H1 (cell line): Measurements from ENCODE around the gene TSPAN8.

Experiments used
- ATF3 ChIP-seq: IDR thresholded peaks from 2 replicates; pipeline ENCODE4 v1.6.1; 2011; ENCODE audit warnings: low read depth, mild to moderate bottlenecking, low read length; ENCODE audit not compliant: insufficient read depth
- CREB1 ChIP-seq: IDR thresholded peaks from 2 replicates; pipeline ENCODE4 v1.6.1; 2012; ENCODE audit warnings: inconsistent platforms
- CTCF ChIP-seq, 3 experiments: IDR thresholded peaks; 1 replicate in 2 of 3; 2 replicates in 1 of 3; pipeline versions ENCODE4 v1.5.1 to v1.6.1; 2011; ENCODE audit warnings: low read length in 3 of 3, mild to moderate bottlenecking in 3 of 3, inconsistent platforms in 2 of 3, low read depth in 1 of 3, moderate library complexity in 1 of 3; ENCODE audit not compliant: insufficient read depth in 1 of 3; ENCODE audit errors: control extremely low read depth in 1 of 3
- EP300 ChIP-seq, 2 experiments: IDR thresholded peaks; 1 replicate in 1 of 2; 2 replicates in 1 of 2; pipeline ENCODE4 v1.6.1; 2011 to 2012; ENCODE audit warnings: low read depth in 2 of 2, low read length in 2 of 2, mild to moderate bottlenecking in 2 of 2, borderline replicate concordance in 1 of 2, inconsistent platforms in 1 of 2, moderate library complexity in 1 of 2
- FOSL1 ChIP-seq: IDR thresholded peaks from 2 replicates; pipeline ENCODE4 v1.6.1; 2011; ENCODE audit warnings: mild to moderate bottlenecking, low read depth, low read length, moderate library complexity; ENCODE audit not compliant: insufficient read depth
- HDAC6 ChIP-seq: IDR thresholded peaks from one replicate; pipeline ENCODE4 v1.7.1; 2012; ENCODE audit warnings: low read depth, mild to moderate bottlenecking, inconsistent platforms, low read length, moderate library complexity
- JUND ChIP-seq: IDR thresholded peaks from 2 replicates; pipeline ENCODE4 v1.6.1; 2011; ENCODE audit warnings: mild to moderate bottlenecking, improper control_type of control experiment, low read length
- POLR2A ChIP-seq, 2 experiments: IDR thresholded peaks; 1 replicate in 1 of 2; 2 replicates in 1 of 2; pipeline ENCODE4 v1.6.1; 2011; ENCODE audit warnings: low read depth in 2 of 2, low read length in 2 of 2, mild to moderate bottlenecking in 2 of 2; ENCODE audit errors: control extremely low read depth in 1 of 2
- POLR2AphosphoS5 ChIP-seq: IDR thresholded peaks from 2 replicates; pipeline ENCODE4 v1.6.1; 2011; ENCODE audit warnings: low read depth, low read length
- RBBP5 ChIP-seq: IDR thresholded peaks from 2 replicates; pipeline ENCODE4 v1.7.1; 2012; ENCODE audit warnings: low read depth, mild to moderate bottlenecking, inconsistent platforms, low read length, moderate library complexity, borderline replicate concordance
- RFX5 ChIP-seq: IDR thresholded peaks from 2 replicates; pipeline ENCODE4 v1.6.1; 2011; ENCODE audit warnings: low read depth, low read length, improper control_type of control experiment, borderline replicate concordance
- SIN3A ChIP-seq, 2 experiments: IDR thresholded peaks in 1 of 2; conservative IDR thresholded peaks in 1 of 2; 2 replicates each; pipeline ENCODE4 v1.6.1; 2011 to 2012; ENCODE audit warnings: low read length in 2 of 2, improper control_type of control experiment in 1 of 2, low read depth in 1 of 2, mild to moderate bottlenecking in 1 of 2
- SP1 ChIP-seq: IDR thresholded peaks from 2 replicates; pipeline ENCODE4 v1.6.1; 2011; ENCODE audit warnings: low read depth, low read length
- USF2 ChIP-seq: IDR thresholded peaks from 2 replicates; pipeline ENCODE4 v1.6.1; 2011; ENCODE audit warnings: low read length, improper control_type of control experiment

- TF ChIP-seq ATF3 = no peak
- no peak for TF ChIP-seq POLR2AphosphoS5
- no peak for TF ChIP-seq JUND
- no peak for TF ChIP-seq RBBP5
- TF ChIP-seq RFX5 = no peak
- TF ChIP-seq CTCF (IDR thresholded peaks at IDR 0.05; ENCODE audit: control extremely low read depth in 1 of 3, insufficient read depth in 1 of 3, low read depth in 1 of 3, low read length in 3 of 3) = no peak
- no peak for TF ChIP-seq SIN3A (conservative IDR thresholded peaks at IDR 0.05 in 1 of 2, IDR thresholded peaks at IDR 0.05 in 1 of 2; ENCODE audit: low read depth in 1 of 2, low read length in 2 of 2)
- no peak for TF ChIP-seq USF2
- TF ChIP-seq CREB1 = no peak
- TF ChIP-seq SP1 = no peak
- TF ChIP-seq HDAC6 = no peak
- TF ChIP-seq FOSL1 = no peak
- no peak for TF ChIP-seq POLR2A (IDR thresholded peaks at IDR 0.05; ENCODE audit: control extremely low read depth in 1 of 2, low read depth in 2 of 2, low read length in 2 of 2)
- TF ChIP-seq EP300 (IDR thresholded peaks at IDR 0.05; ENCODE audit: borderline replicate concordance in 1 of 2, low read depth in 2 of 2, low read length in 2 of 2) = no peak
Measured at GRCh38 chr12:71160585-71160984, 2.8 kb upstream of the TSPAN8 start.
